Lower lobe of right lung (tissue), 2 donors: ENCODE data around the gene KCNJ4. TPM values are rescaled to one million over a fixed set of nuclear protein-coding genes. Genes with fewer than 3 reads are reported as not detected.
A peak's percentile ranks its signal among the peaks of the same experiment; 100 is the strongest.

Experiments
- ATAC-seq, 2 donors: fragments of 200-7000 bp; cut with Tn5 transposase; one replicate each; pipeline ENCODE4 v1.9.1; 2020 to 2022; ENCODE audit warnings: mild to moderate bottlenecking in 2 of 2, moderate library complexity in 2 of 2
- DNase-seq: peaks from one replicate; pipeline ENCODE4 v3.0.0-alpha.2; 2020
- H3K27ac ChIP-seq: fragments of 200-600 bp; one replicate; pipeline ENCODE4 v1.8.0; 2022
- H3K27me3 ChIP-seq: fragments of 200-600 bp; one replicate; pipeline ENCODE4 v1.8.0; 2022; ENCODE audit warnings: low read depth
- H3K36me3 ChIP-seq: fragments of 200-600 bp; one replicate; pipeline ENCODE4 v1.8.0; 2022; ENCODE audit warnings: mild to moderate bottlenecking
- H3K4me1 ChIP-seq: fragments of 200-600 bp; one replicate; pipeline ENCODE4 v1.8.0; 2022
- H3K4me3 ChIP-seq: fragments of 200-600 bp; one replicate; pipeline ENCODE4 v1.8.0; 2022; ENCODE audit warnings: mild to moderate bottlenecking
- H3K9me3 ChIP-seq: fragments of 200-600 bp; one replicate; pipeline ENCODE4 v1.8.0; 2022
- intact Hi-C: fragments of 100-400 bp; cut with DNase I; formaldehyde crosslinking; loops from one replicate; pipeline ENCODE4 v1.11.0; 2022
- long read RNA-seq: library from polyadenylated mRNA; unstranded; transcript quantifications from one replicate; pipeline ENCODE4 v2.0.0, GENCODE V29; 2021
- total RNA-seq: library from RNA; stranded (reverse); fragmentation: NEBNext Ultra II Directional; extraction: Animal tissue kit (Norgen Biotek cat#: 25700); gene quantifications from one replicate; pipeline ENCODE4 v1.2.1, GENCODE V29; 2021
- TF ChIP-seq, protein P1 (sequence below): fragments of 200-600 bp; IDR thresholded peaks from one replicate; pipeline ENCODE4 v1.8.0; 2022; ENCODE audit warnings: antibody characterized with exemption, mild to moderate bottlenecking
- donor health status: DM: no; HTN: yes; CAD: no; lungs with severe emphysema.

Gene KCNJ4
- total RNA-seq: not detected
- long read RNA-seq: 0 reads

DNA sequence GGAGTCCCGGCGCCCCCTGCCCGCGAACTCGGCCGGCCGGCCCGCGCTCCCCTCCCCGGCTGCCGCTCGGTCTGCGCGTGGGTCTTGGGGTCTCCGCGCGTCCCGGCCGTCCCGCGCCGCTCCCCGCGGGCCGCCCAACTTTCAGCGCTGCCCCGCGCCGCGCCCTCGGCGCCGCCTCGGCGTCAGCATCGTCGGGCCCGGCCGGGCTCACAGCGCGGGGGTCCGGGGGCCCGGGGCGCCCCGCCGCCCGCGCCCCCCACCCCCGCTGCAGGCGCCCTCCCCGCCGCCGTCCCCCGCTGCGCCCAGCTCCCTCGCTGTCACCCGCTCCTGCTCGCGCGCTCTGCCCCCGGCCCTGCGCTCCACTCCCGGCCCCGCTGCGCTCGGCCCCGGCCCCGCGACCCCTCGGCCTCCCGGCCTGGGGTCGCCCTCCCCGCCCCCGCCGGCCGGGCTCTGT lies at the start of gene KCNJ4:
Gene KCNJ4 (minus strand): TSS at position 124 of the 454 bp plus-strand sequence. CDS start 27,067 bp downstream, outside the sequence.
- TF ChIP-seq, protein P1, sequence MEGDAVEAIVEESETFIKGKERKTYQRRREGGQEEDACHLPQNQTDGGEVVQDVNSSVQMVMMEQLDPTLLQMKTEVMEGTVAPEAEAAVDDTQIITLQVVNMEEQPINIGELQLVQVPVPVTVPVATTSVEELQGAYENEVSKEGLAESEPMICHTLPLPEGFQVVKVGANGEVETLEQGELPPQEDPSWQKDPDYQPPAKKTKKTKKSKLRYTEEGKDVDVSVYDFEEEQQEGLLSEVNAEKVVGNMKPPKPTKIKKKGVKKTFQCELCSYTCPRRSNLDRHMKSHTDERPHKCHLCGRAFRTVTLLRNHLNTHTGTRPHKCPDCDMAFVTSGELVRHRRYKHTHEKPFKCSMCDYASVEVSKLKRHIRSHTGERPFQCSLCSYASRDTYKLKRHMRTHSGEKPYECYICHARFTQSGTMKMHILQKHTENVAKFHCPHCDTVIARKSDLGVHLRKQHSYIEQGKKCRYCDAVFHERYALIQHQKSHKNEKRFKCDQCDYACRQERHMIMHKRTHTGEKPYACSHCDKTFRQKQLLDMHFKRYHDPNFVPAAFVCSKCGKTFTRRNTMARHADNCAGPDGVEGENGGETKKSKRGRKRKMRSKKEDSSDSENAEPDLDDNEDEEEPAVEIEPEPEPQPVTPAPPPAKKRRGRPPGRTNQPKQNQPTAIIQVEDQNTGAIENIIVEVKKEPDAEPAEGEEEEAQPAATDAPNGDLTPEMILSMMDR: no peak
- DNase-seq (no peak), ATAC-seq (no peak)
- Histone ChIP-seq H3K27ac (no peak within 1 kb of the TSS), H3K36me3 (no peaks in the 10 kb centered on the region), H3K4me1 (peaks cover 3% of the 10 kb centered on the region), H3K4me3 (peak within 1 kb of the TSS; percentile 47), H3K9me3 (no peaks in the 10 kb centered on the region), H3K27me3 (peaks cover 64% of the 10 kb centered on the region)
- intact Hi-C loops: no loop called here

DNA sequence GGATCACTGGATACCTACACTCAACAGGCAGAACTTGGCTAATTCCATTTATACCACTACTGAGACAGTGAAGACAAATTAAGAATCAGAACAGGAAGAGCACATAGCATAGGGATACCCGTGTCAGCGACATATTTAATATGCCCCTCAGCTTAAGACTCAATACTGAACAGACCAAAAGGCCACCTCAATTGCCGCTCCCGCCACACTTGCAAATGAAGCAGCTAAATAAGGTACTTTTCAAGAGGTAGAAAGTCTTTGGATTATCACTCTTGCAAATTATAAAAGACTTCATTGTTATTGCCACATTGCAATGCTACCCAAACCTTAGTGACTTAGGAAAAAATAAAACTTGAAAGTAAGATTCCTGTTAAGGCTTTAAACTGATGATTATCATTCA lies 48.0 kb upstream of the KCNJ4 start:
- TF ChIP-seq, protein P1: no peak
- Histone ChIP-seq H3K9me3 (no peaks in the 10 kb centered on the region), H3K27me3 (no peaks in the 10 kb centered on the region), H3K27ac (no peak overlapping the region), H3K4me1 (peaks cover 42% of the 10 kb centered on the region), H3K36me3 (peaks cover 54% of the 10 kb centered on the region), H3K4me3 (peak overlapping the region; percentile 80)
- ATAC-seq (no peak), DNase-seq (no peak)
- intact Hi-C loops: no loop called here

DNA sequence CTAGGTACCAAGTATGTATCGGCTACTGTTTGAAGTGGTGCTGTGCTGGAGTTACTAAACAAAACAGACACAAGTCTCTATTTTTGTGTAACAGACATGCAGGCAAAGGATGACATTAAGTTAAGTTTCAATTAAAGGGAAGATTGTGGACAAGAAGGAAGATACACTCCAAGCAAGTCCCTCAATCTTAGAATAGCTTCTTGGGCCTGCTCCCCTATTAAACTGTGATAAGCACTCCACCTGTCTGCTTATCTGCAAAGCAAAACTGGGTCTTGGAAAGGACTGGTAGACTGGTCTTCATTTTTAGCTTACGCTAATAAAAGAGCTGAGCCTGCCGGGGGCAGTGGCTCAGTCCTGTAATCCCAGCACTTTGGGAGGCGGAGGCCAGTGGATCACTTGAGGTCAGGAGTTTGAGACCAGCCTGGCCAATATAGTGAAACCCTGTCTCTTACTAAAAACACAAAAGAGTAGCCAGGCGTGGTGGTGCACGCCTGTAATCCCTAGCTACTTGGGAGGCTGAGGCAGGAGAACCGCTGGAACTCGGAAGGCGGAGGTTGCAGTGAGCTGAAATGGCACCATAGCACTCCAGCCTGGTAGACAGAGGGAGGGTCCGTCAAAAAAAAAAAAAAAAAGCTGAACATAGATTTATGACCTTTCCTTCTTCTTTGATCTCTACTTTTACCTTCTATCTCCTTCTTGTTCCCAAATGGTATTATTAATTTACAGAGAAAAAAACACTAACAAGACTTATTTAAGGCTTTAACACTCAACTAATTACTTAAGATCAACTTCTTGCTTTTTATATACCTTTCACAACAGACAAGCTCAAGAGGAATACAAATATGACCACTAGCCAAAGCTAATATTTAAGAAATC lies 47.0 kb upstream of the KCNJ4 start:
- H3K4me3 ChIP-seq: peak overlapping the region; percentile 0
- TF ChIP-seq, protein P1: no peak
- peaks cover 64% of the 10 kb centered on the region for H3K36me3 ChIP-seq

DNA sequence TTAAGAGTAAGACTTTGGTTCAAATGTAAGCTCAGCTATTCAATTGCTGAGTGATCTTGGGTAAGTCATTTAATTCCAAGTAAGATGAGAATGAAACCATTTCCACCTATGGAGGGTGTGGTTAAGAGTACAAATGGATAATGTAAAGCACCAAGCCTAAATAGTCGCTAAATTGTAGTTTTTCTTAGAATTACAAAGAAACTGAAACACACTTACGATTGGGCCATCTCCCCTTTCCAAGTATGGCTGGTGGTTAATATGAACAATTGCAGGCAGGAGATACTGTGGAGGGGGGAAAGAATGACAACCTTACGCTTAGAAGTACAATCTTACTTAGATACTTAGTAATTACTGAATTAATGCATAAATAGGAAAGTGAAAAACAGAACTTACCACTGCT lies 42.9 kb upstream of the KCNJ4 start:
- TF ChIP-seq, protein P1: no peak

More for the DNA sequence above, 47.0 kb upstream of the KCNJ4 start:
- peaks cover 38% of the 10 kb centered on the region for H3K4me1 ChIP-seq
- intact Hi-C loops: no loop called here
- ATAC-seq (no peak), DNase-seq (no peak)
- no peaks in the 10 kb centered on the region for H3K27me3 ChIP-seq
- H3K27ac ChIP-seq: no peak overlapping the region
- H3K9me3 ChIP-seq: no peaks in the 10 kb centered on the region

DNA sequence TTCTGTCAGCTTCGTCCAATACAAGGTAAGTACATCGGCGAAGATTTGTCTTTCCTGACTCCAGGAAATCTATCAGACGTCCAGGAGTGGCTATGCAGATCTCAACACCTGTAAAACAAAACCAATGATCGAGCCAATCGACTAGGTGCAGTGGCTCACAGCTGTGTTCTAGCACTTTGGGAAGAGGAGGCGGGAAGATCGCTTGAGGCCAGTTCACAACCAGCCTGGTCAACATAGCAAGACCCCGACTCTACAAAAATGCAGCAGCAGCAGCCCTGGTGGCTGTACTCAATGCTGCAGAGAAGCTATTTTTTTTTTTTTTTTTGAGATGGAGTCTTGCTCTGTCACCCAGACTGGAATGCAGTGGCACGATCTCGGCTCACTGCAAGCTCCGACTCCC lies 39.9 kb upstream of the KCNJ4 start:
- no peaks in the 10 kb centered on the region for H3K9me3 ChIP-seq
- TF ChIP-seq, protein P1: no peak
- intact Hi-C loops: no loop called here
- H3K4me1 ChIP-seq: peaks cover 25% of the 10 kb centered on the region
- no peak overlapping the region for H3K4me3 ChIP-seq
- peaks cover 100% of the 10 kb centered on the region for H3K36me3 ChIP-seq
- no peaks in the 10 kb centered on the region for H3K27me3 ChIP-seq
- no peak for DNase-seq
- no peak for ATAC-seq
- no peak overlapping the region for H3K27ac ChIP-seq

More for the DNA sequence above, 42.9 kb upstream of the KCNJ4 start:
- H3K27ac ChIP-seq: no peak overlapping the region
- ATAC-seq (no peak), DNase-seq (no peak)
- H3K9me3 ChIP-seq: no peaks in the 10 kb centered on the region
- H3K4me3 ChIP-seq: no peak overlapping the region
- H3K36me3 ChIP-seq: peaks cover 99% of the 10 kb centered on the region
- H3K27me3 ChIP-seq: no peaks in the 10 kb centered on the region
- peaks cover 24% of the 10 kb centered on the region for H3K4me1 ChIP-seq
- intact Hi-C loops: no loop called here
